Adipocyte (in vitro differentiated cells): ENCODE data around the gene CLTCL1.

Experiments
- DNase-seq: peaks from one replicate; pipeline ENCODE4 v3.0.0-alpha.2; 2015; ENCODE audit warnings: low read depth
- H3K27me3 ChIP-seq: replicated peaks from 2 replicates; pipeline ENCODE4 v1.7.0; 2013; ENCODE audit warnings: mild to moderate bottlenecking, low read length, moderate library complexity; ENCODE audit not compliant: control insufficient read depth, insufficient read depth
- H3K36me3 ChIP-seq: 2 replicates; pipeline ENCODE4 v1.7.0; 2013; ENCODE audit warnings: low read length, mild to moderate bottlenecking, moderate library complexity; ENCODE audit not compliant: control insufficient read depth, insufficient read depth, severe bottlenecking
- H3K4me1 ChIP-seq: 2 replicates; pipeline ENCODE4 v1.7.0; 2013; ENCODE audit warnings: mild to moderate bottlenecking, low read length, moderate library complexity; ENCODE audit not compliant: control insufficient read depth, insufficient read depth
- H3K4me3 ChIP-seq: 2 replicates; pipeline ENCODE4 v1.7.0; 2013; ENCODE audit warnings: mild to moderate bottlenecking, low read length, moderate library complexity
- H3K9ac ChIP-seq: 2 replicates; pipeline ENCODE4 v1.7.0; 2013; ENCODE audit warnings: mild to moderate bottlenecking, low read length, moderate library complexity
- H3K9me3 ChIP-seq: 2 replicates; pipeline ENCODE4 v1.7.0; 2013; ENCODE audit warnings: mild to moderate bottlenecking, low read length, moderate library complexity; ENCODE audit not compliant: control insufficient read depth

The CLTCL1 gene

GRCh38 chr22:19132153-19132552 lies 159.4 kb downstream of the CLTCL1 start:
- peaks cover 6% of the 10 kb centered on the region for H3K27me3 ChIP-seq
- no peak overlapping the region for H3K4me3 ChIP-seq
- no peaks in the 10 kb centered on the region for H3K4me1 ChIP-seq
- no peak for DNase-seq
- peaks cover 38% of the 10 kb centered on the region for H3K36me3 ChIP-seq
- no peaks in the 10 kb centered on the region for H3K9me3 ChIP-seq
- no peak overlapping the region for H3K9ac ChIP-seq

- Histone ChIP-seq H3K4me1 (no peaks in the 10 kb centered on the region), H3K9me3 (no peaks in the 10 kb centered on the region), H3K36me3 (peaks cover 33% of the 10 kb centered on the region), H3K4me3 (no peak overlapping the region), H3K27me3 (peaks cover 8% of the 10 kb centered on the region), H3K9ac (no peak overlapping the region)
- DNase-seq: no peak
These were observed 159.9 kb downstream of the CLTCL1 start for GRCh38 chr22:19131685-19132015.

- H3K4me3 ChIP-seq: no peak within 1 kb of the TSS
- H3K9ac ChIP-seq: no peak within 1 kb of the TSS
- peaks cover 30% of the 10 kb centered on the region for H3K36me3 ChIP-seq
- peaks cover 10% of the 10 kb centered on the region for H3K27me3 ChIP-seq
- no peak for DNase-seq
- no peaks in the 10 kb centered on the region for H3K4me1 ChIP-seq
- no peaks in the 10 kb centered on the region for H3K9me3 ChIP-seq
These were observed 160.4 kb downstream of the CLTCL1 start, which contains the start of gene TSSK2 for GRCh38 chr22:19130959-19131684. TSSK2 (plus strand) TSS chr22:19131308; CDS start chr22:19131400, 92 bp downstream.

GRCh38 chr22:19129871-19130270 lies 161.6 kb downstream of the CLTCL1 start:
- Histone ChIP-seq H3K36me3 (peaks cover 21% of the 10 kb centered on the region), H3K4me1 (no peaks in the 10 kb centered on the region), H3K9ac (no peak overlapping the region), H3K9me3 (no peaks in the 10 kb centered on the region), H3K4me3 (no peak overlapping the region), H3K27me3 (peaks cover 10% of the 10 kb centered on the region)
- no peak for DNase-seq
